HG03460 (cell line): ENCODE measurements around the gene GDF2.
A peak's percentile ranks its signal among the peaks of the same experiment; 100 is the strongest.

Source experiments
- ATAC-seq: cut with Tn5 transposase; IDR thresholded peaks from one replicate; pipeline ENCODE4 v1.9.1; 2021; ENCODE audit not compliant: unreplicated experiment

Gene GDF2

DNA sequence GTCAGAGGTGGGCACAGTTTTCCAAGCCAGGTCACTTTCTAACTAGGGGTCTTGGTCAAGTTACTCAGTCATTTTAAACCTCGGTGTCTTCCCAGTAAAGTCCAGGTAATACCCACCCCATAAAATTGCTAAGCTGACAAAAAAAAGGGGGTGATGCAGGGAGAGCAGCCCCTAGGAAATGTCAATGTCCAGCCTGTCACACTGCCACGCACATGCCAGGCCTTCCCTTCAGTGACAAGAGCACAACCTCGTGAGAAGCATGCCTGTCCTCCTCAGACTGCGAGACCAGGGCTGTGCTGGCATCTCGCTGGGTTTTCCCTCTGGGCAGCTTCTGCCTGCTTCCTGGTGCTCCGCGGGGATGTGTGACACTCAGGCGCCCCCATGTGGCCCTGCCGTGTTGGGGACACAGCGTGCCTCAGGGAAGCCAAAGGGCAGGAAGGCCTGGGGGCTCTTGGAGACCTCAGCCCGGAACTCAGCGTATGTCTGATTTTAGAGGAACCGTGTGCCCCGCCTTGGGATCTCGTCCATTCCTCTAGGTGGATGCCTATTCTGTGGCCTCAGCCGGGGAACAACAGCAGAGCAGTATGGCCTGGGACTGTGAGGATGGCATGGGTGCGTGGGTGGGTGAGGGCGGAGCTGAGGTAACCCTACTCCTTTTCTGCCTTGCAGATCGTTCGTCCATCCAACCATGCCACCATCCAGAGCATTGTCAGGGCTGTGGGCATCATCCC lies 10.2 kb upstream of the GDF2 start:
- ATAC-seq, result peak; percentile 83

DNA sequence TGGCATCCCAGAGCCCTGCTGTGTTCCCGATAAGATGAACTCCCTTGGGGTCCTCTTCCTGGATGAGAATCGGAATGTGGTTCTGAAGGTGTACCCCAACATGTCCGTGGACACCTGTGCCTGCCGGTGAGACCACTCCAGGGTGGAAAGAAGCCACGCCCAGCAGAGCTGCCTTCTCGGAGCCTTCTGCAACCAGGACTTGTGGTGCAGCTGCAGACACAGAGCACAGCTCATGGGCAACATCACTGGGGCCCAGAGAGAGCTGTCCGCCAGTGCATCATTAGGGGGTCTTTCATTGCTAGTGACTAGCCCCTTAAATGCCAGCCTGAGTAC lies 9.6 kb upstream of the GDF2 start:
- no peak for ATAC-seq

DNA sequence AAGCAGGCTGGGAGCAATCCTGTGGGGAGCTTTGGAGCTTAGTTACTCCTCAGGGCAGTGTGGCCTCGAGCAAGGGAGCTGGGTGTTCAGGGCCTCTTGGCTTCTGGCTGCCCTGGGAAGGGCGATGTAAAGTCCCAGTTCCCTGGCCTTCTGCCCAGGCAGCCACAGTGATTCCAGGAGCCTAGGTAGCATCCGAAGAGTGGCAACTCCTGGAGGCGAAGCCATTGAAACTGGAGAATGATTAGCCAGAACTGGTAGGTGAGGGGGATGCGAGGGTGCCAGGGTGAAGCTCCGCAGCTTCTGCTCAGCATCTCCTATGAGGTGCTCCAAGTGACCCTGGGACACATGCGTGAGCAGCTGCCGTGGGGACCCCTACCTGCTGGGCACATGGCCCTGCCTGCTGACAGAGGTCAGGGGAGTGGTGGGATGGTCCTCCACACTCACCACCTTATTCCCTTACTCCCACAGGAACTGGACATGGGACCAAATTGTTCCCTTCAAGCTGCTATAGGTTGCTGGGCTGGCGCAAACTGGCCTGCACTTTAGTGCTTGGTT lies 7.8 kb upstream of the GDF2 start:
- no peak for ATAC-seq

DNA sequence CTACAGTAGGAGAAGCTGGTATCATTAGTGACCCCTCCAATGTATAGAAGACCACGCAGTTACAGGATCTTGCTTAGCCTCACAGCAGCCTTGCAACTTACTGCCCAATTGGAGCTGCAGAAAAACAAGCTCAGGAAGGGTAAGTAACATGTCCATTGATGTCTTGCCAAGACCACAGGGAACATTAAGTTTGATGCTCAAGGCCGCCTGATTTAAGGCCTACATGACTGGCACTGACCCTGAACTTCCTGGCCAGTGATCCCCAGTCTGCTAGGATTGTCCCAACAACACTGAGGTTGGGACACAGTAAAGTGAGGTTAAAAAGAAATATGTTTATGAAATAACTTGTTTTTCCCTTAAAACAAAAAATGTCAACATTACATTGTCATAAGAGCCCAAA lies 6.8 kb upstream of the GDF2 start:
- no peak for ATAC-seq

DNA sequence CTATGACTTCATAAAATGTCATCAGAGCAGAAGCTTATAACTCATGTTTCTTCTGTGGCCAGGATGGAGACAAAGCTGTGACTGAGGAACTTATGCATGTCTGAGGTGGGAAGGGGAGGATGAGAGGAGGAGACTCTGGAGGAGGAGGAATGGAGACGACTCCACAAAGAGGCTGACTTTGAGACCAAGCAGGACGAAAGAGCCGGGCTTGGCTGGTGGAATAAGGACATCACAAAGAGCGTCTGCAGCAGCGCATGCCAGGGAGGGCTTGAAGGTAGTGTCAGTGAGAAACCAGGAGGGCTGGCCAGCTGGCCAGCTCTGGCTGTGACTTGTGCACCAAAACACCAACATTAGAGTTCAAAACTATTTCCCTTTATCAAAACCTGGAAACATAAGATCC lies 6.1 kb upstream of the GDF2 start:
- no peak for ATAC-seq

DNA sequence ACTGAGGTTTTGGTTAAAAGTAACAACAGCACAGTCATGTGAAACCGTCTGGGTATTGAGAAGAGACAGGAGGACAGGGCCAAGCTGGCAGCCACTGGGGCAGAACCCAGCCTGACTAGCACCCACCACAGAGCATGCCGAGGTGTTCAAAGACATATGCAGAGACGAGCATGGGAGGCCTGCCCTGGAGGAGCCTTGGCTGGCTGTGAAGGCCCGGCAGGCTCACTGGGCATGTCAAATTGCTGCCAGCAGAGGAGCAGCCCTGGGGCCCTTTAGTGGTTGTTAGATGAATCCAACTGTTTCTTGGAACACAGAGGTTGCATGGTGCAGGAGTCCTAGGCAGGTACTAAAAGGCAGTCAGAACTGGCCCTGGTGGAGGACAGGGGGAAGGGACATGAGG lies 5.0 kb upstream of the GDF2 start:
- ATAC-seq, result no peak

DNA sequence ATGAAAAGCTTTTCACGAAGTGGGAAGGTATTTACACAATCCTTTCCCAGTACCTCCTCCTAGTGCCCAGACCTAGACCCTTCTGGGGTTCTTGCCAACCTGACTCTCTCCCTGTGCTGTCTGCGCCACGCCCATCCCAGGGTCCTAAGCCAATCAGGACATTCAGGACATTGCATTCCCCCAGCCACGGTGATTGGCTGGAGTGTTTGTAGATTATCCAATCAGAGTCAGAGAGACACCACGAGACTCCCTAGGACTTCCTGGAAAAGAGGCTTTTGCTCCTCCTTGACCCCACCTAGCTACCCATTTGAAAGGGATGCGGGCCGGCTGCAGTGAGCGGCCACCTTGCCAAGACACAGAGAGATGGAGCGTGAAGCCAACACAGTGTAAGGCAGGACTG lies 3.5 kb upstream of the GDF2 start:
- no peak for ATAC-seq

DNA sequence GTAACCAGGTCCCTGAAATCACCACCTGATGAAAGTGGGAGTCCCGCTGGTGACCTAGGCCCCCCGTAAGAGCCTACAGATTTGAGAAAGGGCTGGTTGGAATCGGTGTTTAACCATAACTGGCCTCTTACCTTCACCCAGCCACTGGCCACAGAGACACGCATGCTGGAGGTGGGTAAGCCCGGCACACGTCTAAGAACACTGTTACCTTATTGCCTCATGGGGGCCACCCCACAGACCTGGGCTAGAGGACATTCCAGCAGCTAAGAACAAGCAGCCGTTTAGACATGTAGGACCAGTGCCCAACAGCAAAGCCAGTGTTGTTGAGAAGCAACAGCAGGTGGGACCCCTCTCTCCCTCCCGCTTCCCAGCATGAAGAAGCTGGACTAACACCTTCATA lies 2.5 kb upstream of the GDF2 start:
- ATAC-seq, result no peak

DNA sequence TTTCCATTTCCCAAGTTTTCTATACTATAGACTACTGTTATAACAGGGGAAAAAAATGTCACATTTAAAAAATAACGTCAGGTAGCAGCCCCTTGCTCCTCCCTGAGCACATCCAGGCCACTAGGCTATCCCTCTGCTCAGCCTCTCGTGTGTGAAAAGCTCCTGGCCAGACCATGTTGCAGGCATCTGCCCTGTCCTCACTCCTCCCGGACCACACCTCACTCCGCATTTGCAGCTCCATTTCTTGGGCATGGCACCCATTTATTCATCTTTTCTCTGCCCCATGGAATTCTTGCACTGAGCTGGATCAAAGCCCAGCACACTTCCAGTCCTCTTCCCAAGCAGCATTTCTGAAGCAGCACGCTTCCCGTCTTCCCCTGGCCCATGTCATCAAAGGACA lies 1.4 kb upstream of the GDF2 start:
- ATAC-seq, result no peak

DNA sequence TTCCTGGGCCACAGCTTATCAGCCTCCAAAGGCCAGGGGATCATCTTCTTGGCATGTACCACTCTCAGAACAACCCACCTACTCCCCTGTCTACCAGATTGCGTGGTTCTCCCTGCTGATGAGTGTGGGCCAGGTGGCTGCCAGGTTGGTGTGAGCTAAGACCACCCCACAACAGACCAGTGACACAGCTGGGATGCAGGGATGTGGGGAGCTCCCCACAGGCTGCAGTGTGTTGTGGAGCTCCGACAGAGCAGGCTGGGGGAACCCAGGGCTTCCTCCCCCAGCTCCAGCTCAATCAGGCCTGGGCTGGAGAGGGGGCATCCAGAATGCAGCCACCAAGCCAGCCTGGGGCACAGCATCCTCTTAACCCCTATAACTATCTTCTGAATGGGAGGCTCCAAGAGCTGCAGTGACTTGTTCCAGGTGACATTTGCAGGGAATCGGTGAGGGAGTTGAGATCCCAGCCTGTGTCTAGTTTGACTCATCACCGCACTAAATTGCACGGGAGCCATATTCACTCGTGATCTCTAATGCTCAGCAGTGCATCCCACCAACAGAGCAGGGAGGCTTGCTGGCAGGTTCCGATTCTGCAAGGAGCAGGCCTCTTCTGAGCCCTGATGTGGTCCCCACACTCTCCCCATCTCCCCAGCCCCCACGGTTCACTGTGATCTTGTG lies 596 bp upstream of the GDF2 start:
- ATAC-seq, result no peak

DNA sequence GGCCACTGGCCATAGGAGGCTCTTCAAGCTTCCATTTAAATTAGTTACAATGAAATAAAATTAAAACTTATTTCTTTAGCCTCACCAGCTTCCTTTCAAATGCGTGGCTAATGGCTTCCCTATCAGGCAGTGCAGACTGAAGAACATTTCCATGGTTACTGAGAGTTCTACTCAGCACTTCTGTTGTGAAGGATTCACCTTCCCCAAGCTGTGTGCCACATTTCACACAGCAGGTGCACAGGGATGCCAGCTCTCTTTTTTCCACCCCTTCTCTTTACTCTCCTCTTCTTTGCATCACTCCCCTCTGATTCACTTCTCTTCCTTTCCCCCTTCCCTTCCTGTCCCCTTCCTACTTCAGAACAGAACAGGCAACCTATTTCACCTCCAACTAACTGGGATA lies 833 bp downstream of the GDF2 start:
- no peak for ATAC-seq

DNA sequence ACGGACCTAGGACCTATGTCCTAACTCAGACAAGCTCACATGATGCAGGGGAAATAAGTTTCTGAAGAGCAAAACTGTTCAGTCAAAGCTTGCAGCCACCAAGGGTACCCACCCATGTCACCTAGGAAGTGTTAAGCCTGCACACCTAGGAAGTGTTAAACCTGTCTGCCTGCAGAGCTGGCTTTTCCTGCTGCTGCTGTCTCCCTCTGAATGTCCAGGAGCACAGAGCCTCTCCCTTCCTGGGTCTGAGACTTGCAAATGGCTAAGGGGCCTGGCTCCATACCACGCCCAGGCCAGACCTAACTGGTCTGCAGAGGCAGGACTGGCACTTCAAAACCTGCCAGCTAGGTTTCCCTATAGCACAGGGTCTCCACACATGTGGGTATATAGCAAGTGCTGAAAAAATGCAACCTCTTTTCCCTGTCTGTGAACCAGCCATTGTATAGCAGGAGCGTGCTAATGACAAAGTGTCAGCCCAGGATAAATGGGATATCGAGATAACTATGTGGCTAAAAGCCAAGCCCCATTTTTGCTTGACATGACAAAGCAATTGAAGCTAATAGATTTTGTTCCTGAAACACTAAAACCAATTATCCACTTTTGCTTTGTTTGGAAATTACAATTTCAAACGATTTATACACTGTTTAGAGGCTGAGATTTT lies 1.5 kb downstream of the GDF2 start:
- ATAC-seq, result no peak

DNA sequence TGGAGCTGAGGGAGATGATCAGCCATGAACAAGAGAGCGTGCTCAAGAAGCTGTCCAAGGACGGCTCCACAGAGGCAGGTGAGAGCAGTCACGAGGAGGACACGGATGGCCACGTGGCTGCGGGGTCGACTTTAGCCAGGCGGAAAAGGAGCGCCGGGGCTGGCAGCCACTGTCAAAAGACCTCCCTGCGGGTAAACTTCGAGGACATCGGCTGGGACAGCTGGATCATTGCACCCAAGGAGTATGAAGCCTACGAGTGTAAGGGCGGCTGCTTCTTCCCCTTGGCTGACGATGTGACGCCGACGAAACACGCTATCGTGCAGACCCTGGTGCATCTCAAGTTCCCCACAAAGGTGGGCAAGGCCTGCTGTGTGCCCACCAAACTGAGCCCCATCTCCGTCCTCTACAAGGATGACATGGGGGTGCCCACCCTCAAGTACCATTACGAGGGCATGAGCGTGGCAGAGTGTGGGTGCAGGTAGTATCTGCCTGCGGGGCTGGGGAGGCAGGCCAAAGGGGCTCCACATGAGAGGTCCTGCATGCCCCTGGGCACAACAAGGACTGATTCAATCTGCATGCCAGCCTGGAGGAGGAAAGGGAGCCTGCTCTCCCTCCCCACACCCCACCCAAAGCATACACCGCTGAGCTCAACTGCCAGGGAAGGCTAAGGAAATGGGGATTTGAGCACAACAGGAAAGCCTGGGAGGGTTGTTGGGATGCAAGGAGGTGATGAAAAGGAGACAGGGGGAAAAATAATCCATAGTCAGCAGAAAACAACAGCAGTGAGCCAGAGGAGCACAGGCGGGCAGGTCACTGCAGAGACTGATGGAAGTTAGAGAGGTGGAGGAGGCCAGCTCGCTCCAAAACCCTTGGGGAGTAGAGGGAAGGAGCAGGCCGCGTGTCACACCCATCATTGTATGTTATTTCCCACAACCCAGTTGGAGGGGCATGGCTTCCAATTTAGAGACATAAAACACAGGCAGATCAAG lies 3.3 kb downstream of the GDF2 start:
- ATAC-seq, result no peak

DNA sequence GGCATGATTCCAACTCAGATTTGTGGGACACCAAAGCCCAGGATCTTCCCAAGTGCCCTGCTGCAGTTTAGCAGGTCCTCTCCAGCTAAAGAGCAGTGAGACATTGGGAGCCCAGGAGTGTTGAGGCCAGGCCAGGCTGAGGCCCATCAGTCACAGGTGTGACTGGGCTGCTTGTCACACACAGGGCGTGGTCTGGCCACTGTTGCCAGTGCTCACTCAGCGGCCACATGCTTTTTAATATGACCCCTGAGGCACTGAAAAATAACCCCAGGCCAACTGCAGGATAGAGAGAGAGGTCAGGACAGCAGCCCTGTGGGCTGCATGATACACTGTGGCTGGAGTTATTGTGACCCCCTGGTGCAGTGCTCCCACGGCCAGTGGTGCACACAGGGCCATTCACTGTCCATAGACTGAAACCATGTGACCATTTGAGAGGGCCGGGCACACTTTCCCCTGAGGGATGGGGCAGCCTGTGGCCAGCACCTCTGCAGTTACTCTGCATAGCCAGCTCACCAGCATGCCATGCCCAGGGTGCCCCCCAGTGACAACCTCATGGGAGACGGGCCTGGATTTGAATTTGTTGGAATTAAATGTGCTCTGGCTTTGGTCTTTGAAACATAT lies 4.2 kb downstream of the GDF2 start:
- no peak for ATAC-seq

DNA sequence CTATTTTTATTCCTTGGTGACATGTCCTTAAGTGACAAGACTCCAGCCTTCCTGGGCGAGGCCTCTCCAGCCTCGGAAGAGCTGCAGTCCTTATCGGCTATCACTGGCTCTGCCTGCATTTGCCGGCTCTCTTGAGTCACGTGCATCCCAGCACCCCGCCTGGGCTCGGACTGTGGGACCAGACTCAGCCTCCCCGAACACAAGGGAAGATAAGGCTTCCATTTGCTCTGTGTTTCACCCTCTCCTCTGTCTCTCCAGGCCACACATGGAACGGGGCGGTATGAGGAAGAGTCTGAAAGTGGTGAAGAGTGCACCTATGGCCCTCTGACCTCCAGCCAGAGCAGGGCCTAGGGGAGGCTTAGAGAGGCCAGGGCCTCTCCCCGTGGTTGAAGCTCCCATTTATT lies 4.7 kb downstream of the GDF2 start:
- no peak for ATAC-seq

DNA sequence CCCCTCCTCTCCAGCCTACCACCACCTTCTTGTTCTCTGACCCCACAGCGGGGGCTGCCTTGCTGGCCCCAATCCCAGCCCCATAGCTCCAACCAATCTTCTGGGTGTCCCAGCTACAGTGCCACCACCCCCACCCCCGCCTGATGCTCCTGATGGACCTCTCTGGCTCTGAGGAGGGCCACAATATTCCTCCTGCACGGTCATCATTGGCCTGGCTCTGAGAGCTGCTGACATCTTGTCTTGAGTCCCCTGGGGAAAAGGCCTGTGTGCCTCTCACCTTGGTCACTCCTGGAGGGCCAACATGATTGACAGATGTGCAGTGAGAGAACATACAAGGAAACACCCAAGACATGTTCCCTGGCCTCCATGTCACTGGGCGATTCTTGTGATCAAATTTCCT lies 7.6 kb downstream of the GDF2 start:
- ATAC-seq, result no peak

DNA sequence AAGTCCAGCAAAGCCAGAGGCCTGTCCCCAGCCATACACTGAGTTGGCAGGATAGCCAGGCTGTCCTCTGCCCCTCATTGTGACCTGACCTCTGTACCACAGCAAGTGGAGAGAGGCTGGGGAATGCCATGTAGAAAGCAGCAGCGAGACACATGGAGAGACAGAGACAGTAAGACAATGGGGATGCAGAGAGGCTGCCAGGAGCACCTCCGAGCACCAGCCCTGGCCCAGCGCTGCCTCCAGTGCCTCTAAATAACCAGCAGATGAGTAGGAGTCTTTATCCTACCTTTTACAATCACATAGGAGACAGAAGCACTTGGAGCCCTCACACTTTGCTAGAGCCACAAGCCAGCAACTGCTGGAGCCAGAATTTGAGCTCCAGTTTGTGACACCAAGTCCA lies 8.1 kb downstream of the GDF2 start:
- ATAC-seq, result no peak

DNA sequence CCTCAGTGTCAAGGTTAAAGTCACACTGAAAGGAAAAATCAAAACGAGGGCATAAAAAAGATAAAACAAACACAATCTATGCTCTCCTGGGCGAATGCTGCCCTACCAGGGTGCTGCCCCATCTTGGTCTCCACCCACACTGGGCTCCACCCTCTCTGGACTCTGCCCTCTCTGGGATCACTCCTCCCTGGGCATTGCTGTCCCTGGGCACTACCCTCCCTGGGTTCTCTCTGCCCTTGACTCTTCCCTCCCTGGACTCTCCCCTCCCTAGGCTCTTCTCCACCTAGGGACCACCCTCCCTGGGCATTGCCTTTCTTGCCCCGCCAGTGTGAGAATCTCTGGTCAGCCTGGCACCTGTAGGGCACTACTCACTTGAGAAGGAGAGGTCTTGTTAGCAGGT lies 8.6 kb downstream of the GDF2 start:
- ATAC-seq, result no peak

DNA sequence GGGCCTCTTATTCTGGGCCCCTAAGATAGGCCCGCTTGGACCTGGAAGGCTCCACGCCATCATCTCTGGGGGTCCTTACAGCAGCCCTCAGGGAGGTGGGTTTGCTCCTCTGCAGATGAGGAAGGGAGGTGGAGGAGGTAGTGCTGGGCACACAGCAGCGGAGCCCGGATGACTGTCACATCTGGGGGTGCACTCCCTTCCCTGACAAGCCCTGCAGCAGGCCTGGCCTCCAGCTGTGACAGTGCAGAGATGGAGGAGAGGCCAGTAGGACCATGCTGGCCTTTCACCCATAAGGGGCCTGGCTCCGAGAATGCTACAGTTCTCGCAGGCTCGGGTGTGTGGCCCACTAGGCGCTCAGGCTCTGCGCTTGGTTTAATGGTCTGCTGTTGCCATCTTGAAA lies 9.2 kb downstream of the GDF2 start:
- ATAC-seq, result no peak

DNA sequence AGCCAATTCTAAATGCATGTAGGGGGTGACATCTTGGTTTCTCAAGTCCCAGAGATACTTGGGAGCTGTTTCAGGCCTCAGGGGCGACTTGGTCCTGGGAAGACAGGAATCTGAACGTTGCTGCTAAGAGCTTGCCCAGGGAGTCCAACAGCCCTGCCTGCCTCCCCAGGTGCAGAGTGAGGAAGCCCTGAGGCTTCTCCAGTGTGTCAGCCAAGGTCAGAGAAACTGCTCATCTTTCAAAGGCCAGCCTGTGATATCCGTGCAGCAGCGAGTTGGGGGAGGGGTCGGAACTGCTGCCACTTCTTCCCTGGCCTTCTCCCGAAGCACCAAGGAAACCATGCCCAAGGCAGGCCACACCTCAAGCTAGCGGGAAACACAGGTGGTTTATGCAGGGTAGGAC lies 9.7 kb downstream of the GDF2 start:
- ATAC-seq, result no peak

DNA sequence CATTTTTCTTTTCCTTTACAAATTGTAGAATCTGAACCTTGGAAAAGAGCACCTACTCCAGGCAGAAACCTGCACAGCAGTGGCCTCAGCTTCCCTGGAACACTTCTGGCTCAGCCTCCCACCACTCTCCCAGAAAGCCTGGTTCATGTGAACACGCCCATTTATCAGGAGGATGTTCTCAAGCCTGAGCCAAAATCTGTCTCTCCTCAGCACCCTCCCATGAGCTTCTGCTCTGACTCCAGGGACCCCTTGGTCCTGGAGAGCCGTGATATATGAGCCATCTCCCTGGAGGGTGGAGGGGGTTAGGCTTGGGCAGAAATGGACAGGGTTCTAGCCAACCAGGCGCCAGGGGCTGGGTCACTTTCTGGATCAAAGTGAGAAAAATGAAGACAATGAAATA lies 10.1 kb downstream of the GDF2 start:
- ATAC-seq, result no peak
